ENCODE data around the gene GOLGA8N. TPM values are rescaled to one million over a fixed set of nuclear protein-coding genes. Genes with fewer than 3 reads are reported as not detected.

The GOLGA8N gene
- total RNA-seq, 1 experiment from 2014 or later, result 0.23 TPM

- DNase-seq (ENCODE audit: low read depth), result peak; percentile 65
Observed at GRCh38 chr15:32651229-32651837, 58.1 kb downstream of the GOLGA8N start.

- no peak for DNase-seq (ENCODE audit: low read depth)
Observed at GRCh38 chr15:32652178-32652577, 58.9 kb downstream of the GOLGA8N start.

GRCh38 chr15:32656091-32656490 is 62.8 kb downstream of the GOLGA8N start:
- no peak for DNase-seq (ENCODE audit: low read depth)

- DNase-seq (ENCODE audit: low read depth), result no peak
Observed at GRCh38 chr15:32656496-32656895, 63.2 kb downstream of the GOLGA8N start.

Other genes with a start within 250 kb of the GOLGA8N start
- 0.51 TPM in 1 of 2 replicates, not detected in the other for gene GOLGA8K, start 190.2 kb upstream of the GOLGA8N start, total RNA-seq (2014; rRNA removed; shearing (Covaris generic))
- not detected in 2 replicates for gene GOLGA8O, start 137.8 kb upstream of the GOLGA8N start, total RNA-seq (2014; rRNA removed; shearing (Covaris generic))
- 53.3 and 56.7 TPM in 2 replicates for gene ARHGAP11A, start 22.0 kb downstream of the GOLGA8N start, total RNA-seq (2014; rRNA removed; shearing (Covaris generic))
- gene SCG5, start 48.3 kb downstream of the GOLGA8N start, total RNA-seq (2014; rRNA removed; shearing (Covaris generic)), result 1.8 and 3.0 TPM in 2 replicates
- 34.4 and 35.3 TPM in 2 replicates for gene GREM1, start 124.5 kb downstream of the GOLGA8N start, total RNA-seq (2014; rRNA removed; shearing (Covaris generic))